ENCODE data around the gene USP34. TPM values are rescaled to one million over a fixed set of nuclear protein-coding genes. Genes with fewer than 3 reads are reported as not detected.
A peak's percentile ranks its signal among the peaks of the same experiment; 100 is the strongest.

Gene USP34
- total and polyA plus RNA-seq, 2 experiments from 2014 or later = 81.8 to 157 TPM

DNA sequence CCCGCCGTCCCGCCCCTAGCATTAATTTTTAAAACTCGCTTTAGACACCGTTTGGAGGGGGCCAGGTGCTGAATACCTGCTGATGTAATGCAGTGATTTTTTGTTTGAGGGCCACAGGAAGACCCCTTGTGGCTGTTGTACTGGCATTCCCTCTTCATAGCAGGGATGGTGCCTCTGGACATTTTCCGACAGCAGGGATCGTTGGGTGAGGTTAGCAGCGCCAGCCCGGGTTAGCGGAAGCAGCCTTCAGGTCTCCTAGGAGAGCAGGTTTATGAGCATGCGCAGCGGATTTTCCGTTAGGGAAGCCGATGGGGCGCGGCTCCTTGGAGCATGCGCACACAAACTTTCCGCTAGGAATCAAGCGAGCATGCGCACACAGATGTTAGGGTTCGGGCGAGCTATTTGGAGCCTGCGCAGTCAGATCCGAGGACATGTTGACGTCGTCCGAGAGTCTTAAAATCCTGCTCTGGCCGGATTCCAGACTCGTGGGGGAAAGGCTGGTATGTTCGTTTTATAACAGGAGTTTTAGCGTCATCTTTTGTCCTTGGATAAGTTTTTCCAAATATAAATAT, 326.1 kb downstream of the USP34 start:
- peak overlapping the region; percentile 92 for H3K27ac Mint-ChIP-seq
- H4K20me1 ChIP-seq (replicated peaks; ENCODE audit: insufficient read depth) = no peaks in the 10 kb centered on the region
- H3K4me3 Mint-ChIP-seq = peak overlapping the region; percentile 86
- H3K36me3 Mint-ChIP-seq (ENCODE audit: low read depth) = peaks cover 11% of the 10 kb centered on the region
- H3K27ac ChIP-seq (ENCODE audit: low read depth) = no peak overlapping the region; the same call in 1 of the 2 replicates
- H3K4me1 ChIP-seq (ENCODE audit: insufficient read depth) = no peaks in the 10 kb centered on the region
- peak overlapping the region; percentile 71 for H3K4me2 ChIP-seq
- no peaks in the 10 kb centered on the region; the same call in 1 of the 2 replicates for H3F3A ChIP-seq (replicated peaks; ENCODE audit: low read depth)
- peaks cover 7% of the 10 kb centered on the region for H3K27me3 Mint-ChIP-seq (ENCODE audit: insufficient read depth, low read depth, poor library complexity)
- no peaks in the 10 kb centered on the region for H3K36me3 ChIP-seq (ENCODE audit: insufficient read depth)
- DNase-seq (ENCODE audit: low spot score) (peak; percentile 99), ATAC-seq (peak; percentile 98)
- peaks cover 4% of the 10 kb centered on the region; the same call in 1 of the 3 replicates for H3K9me3 Mint-ChIP-seq
- H3K4me1 Mint-ChIP-seq = 0 out of 3 replicates have a peak, but pooled peaks cover 5% of the 10 kb centered on the region
- peak overlapping the region; percentile 49 for H3K4me3 ChIP-seq
- H3K9me2 ChIP-seq (ENCODE audit: insufficient read depth) = peaks cover 4% of the 10 kb centered on the region
- H2AFZ ChIP-seq = no peak overlapping the region
- H3K27me3 ChIP-seq (ENCODE audit: insufficient read depth) = no peaks in the 10 kb centered on the region
- no peaks in the 10 kb centered on the region for H3K79me2 ChIP-seq (replicated peaks; ENCODE audit: insufficient read depth)
- TF ChIP-seq, protein P1, sequence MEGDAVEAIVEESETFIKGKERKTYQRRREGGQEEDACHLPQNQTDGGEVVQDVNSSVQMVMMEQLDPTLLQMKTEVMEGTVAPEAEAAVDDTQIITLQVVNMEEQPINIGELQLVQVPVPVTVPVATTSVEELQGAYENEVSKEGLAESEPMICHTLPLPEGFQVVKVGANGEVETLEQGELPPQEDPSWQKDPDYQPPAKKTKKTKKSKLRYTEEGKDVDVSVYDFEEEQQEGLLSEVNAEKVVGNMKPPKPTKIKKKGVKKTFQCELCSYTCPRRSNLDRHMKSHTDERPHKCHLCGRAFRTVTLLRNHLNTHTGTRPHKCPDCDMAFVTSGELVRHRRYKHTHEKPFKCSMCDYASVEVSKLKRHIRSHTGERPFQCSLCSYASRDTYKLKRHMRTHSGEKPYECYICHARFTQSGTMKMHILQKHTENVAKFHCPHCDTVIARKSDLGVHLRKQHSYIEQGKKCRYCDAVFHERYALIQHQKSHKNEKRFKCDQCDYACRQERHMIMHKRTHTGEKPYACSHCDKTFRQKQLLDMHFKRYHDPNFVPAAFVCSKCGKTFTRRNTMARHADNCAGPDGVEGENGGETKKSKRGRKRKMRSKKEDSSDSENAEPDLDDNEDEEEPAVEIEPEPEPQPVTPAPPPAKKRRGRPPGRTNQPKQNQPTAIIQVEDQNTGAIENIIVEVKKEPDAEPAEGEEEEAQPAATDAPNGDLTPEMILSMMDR (conservative IDR thresholded peaks at IDR 0.05; ENCODE audit: low read depth in 2 of 2) = 0 out of 4 replicates have a peak, but pooled peaks of 1 of the 2 experiments have one; percentile 8
- TF ChIP-seq NANOG (IDR thresholded peaks at IDR 0.05; ENCODE audit: borderline replicate concordance) = no peak
- no peak for TF ChIP-seq JUNB (IDR thresholded peaks at IDR 0.05; ENCODE audit: unreplicated experiment)
- no peak for TF ChIP-seq ZNF114 (CRISPR knock-in tag; IDR thresholded peaks at IDR 0.05)
- peak; percentile 58 for TF ChIP-seq CREB1 (CRISPR knock-in tag; IDR thresholded peaks at IDR 0.05; ENCODE audit: low read depth)
- TF ChIP-seq, protein P2, sequence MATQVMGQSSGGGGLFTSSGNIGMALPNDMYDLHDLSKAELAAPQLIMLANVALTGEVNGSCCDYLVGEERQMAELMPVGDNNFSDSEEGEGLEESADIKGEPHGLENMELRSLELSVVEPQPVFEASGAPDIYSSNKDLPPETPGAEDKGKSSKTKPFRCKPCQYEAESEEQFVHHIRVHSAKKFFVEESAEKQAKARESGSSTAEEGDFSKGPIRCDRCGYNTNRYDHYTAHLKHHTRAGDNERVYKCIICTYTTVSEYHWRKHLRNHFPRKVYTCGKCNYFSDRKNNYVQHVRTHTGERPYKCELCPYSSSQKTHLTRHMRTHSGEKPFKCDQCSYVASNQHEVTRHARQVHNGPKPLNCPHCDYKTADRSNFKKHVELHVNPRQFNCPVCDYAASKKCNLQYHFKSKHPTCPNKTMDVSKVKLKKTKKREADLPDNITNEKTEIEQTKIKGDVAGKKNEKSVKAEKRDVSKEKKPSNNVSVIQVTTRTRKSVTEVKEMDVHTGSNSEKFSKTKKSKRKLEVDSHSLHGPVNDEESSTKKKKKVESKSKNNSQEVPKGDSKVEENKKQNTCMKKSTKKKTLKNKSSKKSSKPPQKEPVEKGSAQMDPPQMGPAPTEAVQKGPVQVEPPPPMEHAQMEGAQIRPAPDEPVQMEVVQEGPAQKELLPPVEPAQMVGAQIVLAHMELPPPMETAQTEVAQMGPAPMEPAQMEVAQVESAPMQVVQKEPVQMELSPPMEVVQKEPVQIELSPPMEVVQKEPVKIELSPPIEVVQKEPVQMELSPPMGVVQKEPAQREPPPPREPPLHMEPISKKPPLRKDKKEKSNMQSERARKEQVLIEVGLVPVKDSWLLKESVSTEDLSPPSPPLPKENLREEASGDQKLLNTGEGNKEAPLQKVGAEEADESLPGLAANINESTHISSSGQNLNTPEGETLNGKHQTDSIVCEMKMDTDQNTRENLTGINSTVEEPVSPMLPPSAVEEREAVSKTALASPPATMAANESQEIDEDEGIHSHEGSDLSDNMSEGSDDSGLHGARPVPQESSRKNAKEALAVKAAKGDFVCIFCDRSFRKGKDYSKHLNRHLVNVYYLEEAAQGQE (IDR thresholded peaks at IDR 0.05; ENCODE audit: unreplicated experiment) = no peak
- peak; percentile 74 for TF ChIP-seq POLR2AphosphoS5 (IDR thresholded peaks at IDR 0.05; ENCODE audit: low read depth)
- TF ChIP-seq, protein P3, sequence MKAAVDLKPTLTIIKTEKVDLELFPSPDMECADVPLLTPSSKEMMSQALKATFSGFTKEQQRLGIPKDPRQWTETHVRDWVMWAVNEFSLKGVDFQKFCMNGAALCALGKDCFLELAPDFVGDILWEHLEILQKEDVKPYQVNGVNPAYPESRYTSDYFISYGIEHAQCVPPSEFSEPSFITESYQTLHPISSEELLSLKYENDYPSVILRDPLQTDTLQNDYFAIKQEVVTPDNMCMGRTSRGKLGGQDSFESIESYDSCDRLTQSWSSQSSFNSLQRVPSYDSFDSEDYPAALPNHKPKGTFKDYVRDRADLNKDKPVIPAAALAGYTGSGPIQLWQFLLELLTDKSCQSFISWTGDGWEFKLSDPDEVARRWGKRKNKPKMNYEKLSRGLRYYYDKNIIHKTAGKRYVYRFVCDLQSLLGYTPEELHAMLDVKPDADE (IDR thresholded peaks at IDR 0.05) = no peak

DNA sequence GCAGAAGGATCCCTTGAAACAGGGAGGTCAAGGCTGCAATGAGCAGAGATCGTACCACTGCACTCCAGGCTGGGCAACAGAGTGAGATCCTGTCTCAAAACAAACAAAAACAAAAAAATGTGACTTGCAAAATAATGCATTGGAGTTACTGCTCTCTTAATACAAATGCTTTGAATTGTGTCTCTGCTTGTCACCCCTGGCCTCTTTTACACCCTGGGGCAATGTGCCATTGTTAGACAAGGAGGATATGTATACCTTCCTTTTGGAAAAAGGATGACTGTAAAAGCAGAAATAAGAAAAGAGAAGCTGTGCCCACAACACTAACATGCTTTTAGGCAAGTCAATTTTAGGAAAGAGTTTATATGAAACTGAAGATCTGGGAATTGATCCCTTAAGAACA, 329.7 kb downstream of the USP34 start:
- no peaks in the 10 kb centered on the region; the same call in 1 of the 2 replicates for H3F3A ChIP-seq (replicated peaks; ENCODE audit: low read depth)
- DNase-seq (ENCODE audit: low spot score) (no peak), ATAC-seq (no peak)
- H3K4me3 ChIP-seq = no peak overlapping the region
- H3K4me1 ChIP-seq (ENCODE audit: insufficient read depth) = no peaks in the 10 kb centered on the region
- no peaks in the 10 kb centered on the region for H3K27me3 ChIP-seq (ENCODE audit: insufficient read depth)
- no peaks in the 10 kb centered on the region for H3K79me2 ChIP-seq (replicated peaks; ENCODE audit: insufficient read depth)
- no peak overlapping the region for H3K4me2 ChIP-seq
- Mint-ChIP-seq H3K36me3 (ENCODE audit: low read depth) (peaks cover 3% of the 10 kb centered on the region; the same call in 1 of the 3 replicates), H3K27ac (no peak overlapping the region), H3K4me1 (0 out of 3 replicates have a peak, but pooled peaks cover 5% of the 10 kb centered on the region), H3K4me3 (no peak overlapping the region), H3K9me3 (peaks cover 4% of the 10 kb centered on the region; the same call in 1 of the 3 replicates), H3K27me3 (ENCODE audit: insufficient read depth, low read depth, poor library complexity) (peaks cover 7% of the 10 kb centered on the region)
- no peaks in the 10 kb centered on the region for H4K20me1 ChIP-seq (replicated peaks; ENCODE audit: insufficient read depth)
- no peak overlapping the region for H3K27ac ChIP-seq (ENCODE audit: low read depth)
- no peaks in the 10 kb centered on the region for H3K36me3 ChIP-seq (ENCODE audit: insufficient read depth)
- peaks cover 4% of the 10 kb centered on the region for H3K9me2 ChIP-seq (ENCODE audit: insufficient read depth)
- H2AFZ ChIP-seq = no peak overlapping the region
- TF ChIP-seq, protein P1 (conservative IDR thresholded peaks at IDR 0.05; ENCODE audit: low read depth in 2 of 2) = no peak
- TF ChIP-seq ZNF114 (CRISPR knock-in tag; IDR thresholded peaks at IDR 0.05) = no peak
- TF ChIP-seq STAT1 (IDR thresholded peaks at IDR 0.05; ENCODE audit: unreplicated experiment) = no peak
- no peak for TF ChIP-seq CREB1 (CRISPR knock-in tag; IDR thresholded peaks at IDR 0.05; ENCODE audit: low read depth)
- TF ChIP-seq, protein P2 (IDR thresholded peaks at IDR 0.05; ENCODE audit: unreplicated experiment) = no peak
- no peak for TF ChIP-seq NANOG (IDR thresholded peaks at IDR 0.05; ENCODE audit: borderline replicate concordance)
- TF ChIP-seq EZH2phosphoT487 (IDR thresholded peaks at IDR 0.05; ENCODE audit: unreplicated experiment) = no peak
